Measurements from ENCODE around the gene LAMB3. TPM values are rescaled to one million over a fixed set of nuclear protein-coding genes. Genes with fewer than 3 reads are reported as not detected.
A peak's percentile ranks its signal among the peaks of the same experiment; 100 is the strongest.

Gene LAMB3
- total RNA-seq, 3 donors from 2014 or later, result 40.3 to 142 (median 62.1) TPM

DNA sequence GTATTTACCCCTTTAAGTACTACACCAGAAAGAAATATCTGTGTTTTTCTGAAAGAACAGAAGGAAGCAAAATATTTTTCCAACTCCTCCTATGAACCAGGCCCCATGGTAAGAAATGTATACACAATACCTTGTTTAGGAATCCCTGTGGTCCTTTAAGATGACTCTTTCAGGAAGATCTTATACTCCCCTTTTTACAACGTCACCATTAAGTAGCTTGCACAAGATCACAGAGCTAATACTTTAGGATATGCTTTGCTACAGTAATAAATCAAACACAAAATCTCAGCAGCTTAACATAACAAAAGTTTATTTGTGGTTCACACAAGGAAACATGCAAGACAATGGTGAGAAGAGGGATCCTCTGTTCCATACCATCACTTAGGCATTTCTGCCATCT is 8.8 kb upstream of the LAMB3 start:
- intact Hi-C loops (cut with DNase I, micrococcal nuclease), result no loop called here
- peaks cover 6% of the 10 kb centered on the region for H3K4me1 ChIP-seq (ENCODE audit: low read depth)
- H3K4me3 ChIP-seq, result no peak overlapping the region
- DNase-seq (no peak), ATAC-seq (no peak)
- no peaks in the 10 kb centered on the region for H3K9me3 ChIP-seq
- no peaks in the 10 kb centered on the region for H3K36me3 ChIP-seq (ENCODE audit: low read depth)
- TF ChIP-seq, protein P1, sequence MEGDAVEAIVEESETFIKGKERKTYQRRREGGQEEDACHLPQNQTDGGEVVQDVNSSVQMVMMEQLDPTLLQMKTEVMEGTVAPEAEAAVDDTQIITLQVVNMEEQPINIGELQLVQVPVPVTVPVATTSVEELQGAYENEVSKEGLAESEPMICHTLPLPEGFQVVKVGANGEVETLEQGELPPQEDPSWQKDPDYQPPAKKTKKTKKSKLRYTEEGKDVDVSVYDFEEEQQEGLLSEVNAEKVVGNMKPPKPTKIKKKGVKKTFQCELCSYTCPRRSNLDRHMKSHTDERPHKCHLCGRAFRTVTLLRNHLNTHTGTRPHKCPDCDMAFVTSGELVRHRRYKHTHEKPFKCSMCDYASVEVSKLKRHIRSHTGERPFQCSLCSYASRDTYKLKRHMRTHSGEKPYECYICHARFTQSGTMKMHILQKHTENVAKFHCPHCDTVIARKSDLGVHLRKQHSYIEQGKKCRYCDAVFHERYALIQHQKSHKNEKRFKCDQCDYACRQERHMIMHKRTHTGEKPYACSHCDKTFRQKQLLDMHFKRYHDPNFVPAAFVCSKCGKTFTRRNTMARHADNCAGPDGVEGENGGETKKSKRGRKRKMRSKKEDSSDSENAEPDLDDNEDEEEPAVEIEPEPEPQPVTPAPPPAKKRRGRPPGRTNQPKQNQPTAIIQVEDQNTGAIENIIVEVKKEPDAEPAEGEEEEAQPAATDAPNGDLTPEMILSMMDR (IDR thresholded peaks at IDR 0.05), result no peak

DNA sequence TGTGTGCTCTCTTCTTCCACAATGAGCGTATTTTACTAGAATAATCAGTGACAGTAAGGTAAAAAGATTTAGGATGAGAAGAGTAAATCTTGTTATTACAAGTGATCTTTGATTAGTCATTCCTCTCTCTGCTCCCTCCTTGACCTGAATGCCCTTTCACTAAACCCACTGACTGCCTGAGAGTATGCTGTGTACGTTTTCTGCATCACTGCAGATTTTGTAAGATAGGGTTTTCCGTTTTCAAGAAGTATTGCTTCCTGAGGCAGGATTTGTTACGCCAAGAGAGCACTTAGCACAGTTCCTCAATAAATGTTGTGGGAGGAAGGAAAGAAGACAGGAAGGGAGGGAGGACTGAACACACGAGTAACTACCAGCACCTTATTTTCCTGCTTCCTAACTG is 7.7 kb upstream of the LAMB3 start:
- intact Hi-C loops (cut with DNase I, micrococcal nuclease), result no loop called here
- Histone ChIP-seq H3K9me3 (no peaks in the 10 kb centered on the region), H3K4me1 (ENCODE audit: low read depth) (peaks cover 6% of the 10 kb centered on the region), H3K4me3 (no peak overlapping the region), H3K36me3 (ENCODE audit: low read depth) (no peaks in the 10 kb centered on the region)
- TF ChIP-seq, protein P1 (IDR thresholded peaks at IDR 0.05), result no peak
- ATAC-seq (peak; percentile 19), DNase-seq (no peak)

DNA sequence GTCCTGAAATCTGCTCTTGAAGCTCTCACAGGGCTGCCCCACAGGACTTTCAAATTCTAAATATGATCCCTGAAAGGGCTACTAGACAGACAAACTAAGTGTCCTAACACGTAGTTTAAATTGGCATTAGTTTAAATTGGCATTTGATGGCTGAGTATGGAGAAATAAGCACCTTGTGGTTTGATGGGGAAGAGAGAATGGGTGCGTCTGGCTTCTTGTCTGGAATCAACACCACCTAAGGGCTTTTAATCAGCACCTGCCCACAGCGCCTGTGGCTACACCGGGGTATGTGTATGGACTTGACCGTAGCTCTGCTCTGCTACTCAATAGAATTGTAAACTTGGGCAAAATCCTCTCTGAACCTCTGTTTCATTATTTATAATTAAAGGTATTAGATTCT is 5.7 kb upstream of the LAMB3 start:
- no peak for ATAC-seq
- DNase-seq, result no peak
- Histone ChIP-seq H3K4me1 (ENCODE audit: low read depth) (peaks cover 23% of the 10 kb centered on the region), H3K9me3 (no peaks in the 10 kb centered on the region), H3K4me3 (no peak overlapping the region), H3K36me3 (ENCODE audit: low read depth) (no peaks in the 10 kb centered on the region)
- intact Hi-C loops (cut with DNase I, micrococcal nuclease), result no loop called here
- TF ChIP-seq, protein P1 (IDR thresholded peaks at IDR 0.05), result no peak

DNA sequence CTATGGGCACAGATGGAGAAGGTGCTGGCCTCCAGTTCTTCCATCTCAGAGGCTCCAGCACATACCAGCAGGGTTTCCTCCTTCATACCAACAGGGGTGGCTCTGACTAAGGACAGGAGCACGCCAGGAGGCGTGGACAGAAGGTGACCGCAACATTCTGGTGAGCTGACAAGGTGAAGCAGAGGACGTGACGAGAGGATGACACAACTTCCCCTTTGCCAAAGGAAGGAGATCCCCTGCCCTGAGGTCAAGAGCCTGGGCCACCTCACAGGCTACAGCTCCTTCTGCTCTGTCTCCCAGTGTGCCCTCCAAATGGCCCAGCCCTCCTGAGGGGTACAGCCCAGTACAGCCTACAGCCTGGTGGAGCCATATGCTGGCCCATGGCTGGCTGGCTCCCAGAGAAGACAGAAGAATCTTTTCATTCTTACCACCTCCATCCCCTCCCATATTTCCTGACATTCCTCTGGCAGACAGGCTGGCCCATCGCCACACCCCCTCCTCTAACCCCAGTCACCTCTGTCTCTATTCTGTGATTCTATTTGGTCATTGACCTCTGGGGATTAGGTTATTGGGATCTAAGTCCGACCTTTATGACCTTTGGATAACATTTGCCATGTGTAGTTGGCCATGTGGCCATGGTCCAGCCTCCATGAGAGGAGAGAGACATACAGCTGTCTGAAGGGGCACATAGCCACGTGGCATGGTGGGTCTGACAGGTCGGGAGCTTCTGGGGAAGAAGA is 5.1 kb upstream of the LAMB3 start:
- peaks cover 25% of the 10 kb centered on the region for H3K4me1 ChIP-seq (ENCODE audit: low read depth)
- intact Hi-C loops (cut with DNase I, micrococcal nuclease), result no loop called here

DNA sequence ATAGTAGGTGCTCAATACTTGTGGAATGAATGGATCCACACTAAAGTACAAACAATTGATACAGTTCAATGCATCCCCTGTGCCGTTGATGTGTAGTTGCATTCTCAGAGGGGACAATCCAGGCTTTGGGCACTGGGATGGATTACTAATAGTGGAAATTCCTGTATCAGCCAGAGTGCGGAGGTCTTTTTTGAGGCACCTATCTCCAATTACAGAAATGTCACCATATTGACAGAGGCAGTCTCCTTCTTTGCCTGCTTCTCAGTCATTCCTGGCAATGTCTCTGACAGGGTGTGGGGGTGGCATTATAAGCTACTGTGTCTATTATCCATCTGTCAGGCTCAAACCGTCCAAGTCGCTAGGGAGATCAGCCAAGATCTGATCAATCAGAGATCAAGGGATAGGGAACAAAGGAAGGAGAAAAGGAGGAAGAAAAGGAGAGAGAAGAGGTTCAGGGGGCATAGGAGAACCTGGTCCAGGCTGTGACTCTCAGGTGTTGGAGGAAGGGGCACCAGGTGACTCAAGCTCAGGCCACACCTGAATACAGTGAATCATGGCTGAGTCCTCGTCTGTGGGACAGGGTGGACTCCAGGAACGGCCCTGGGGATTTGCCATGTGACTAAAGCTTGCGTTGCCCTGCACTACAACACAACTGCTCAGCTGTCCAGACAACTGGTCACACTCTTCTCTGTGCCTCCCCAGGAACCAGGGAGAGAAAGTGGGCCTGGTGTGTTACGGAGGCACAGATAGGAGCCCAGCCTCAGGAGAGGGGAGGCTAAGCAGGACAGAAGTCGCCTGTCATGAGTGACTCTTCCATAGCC is 3.4 kb upstream of the LAMB3 start:
- Histone ChIP-seq H3K4me3 (no peak overlapping the region), H3K4me1 (ENCODE audit: low read depth) (peaks cover 31% of the 10 kb centered on the region), H3K9me3 (no peaks in the 10 kb centered on the region), H3K36me3 (ENCODE audit: low read depth) (no peaks in the 10 kb centered on the region)
- ATAC-seq, result peak; percentile 31
- TF ChIP-seq, protein P1 (IDR thresholded peaks at IDR 0.05), result no peak
- DNase-seq, result peak in 1 of 3 donors; percentile 24
- intact Hi-C loops (cut with DNase I, micrococcal nuclease), result no loop called here

More for the DNA sequence above, 5.1 kb upstream of the LAMB3 start:
- no peaks in the 10 kb centered on the region for H3K9me3 ChIP-seq
- H3K4me3 ChIP-seq, result no peak overlapping the region
- no peaks in the 10 kb centered on the region for H3K36me3 ChIP-seq (ENCODE audit: low read depth)
- no peak for DNase-seq
- TF ChIP-seq, protein P1 (IDR thresholded peaks at IDR 0.05), result no peak
- no peak for ATAC-seq
